MM.1S (cell line): ENCODE data around the gene ITGA7.

Source experiments
- DNase-seq: peaks from one replicate; pipeline ENCODE4 v3.0.0-alpha.2; 2015
- H2AFZ ChIP-seq: fragments of 300-600 bp; sonication (generic); 2 replicates; pipeline ENCODE4 v1.6.0; 2016; ENCODE audit warnings: antibody characterized with exemption, low read length
- H3F3A ChIP-seq: fragments of 300-600 bp; sonication (generic); 2 replicates; pipeline ENCODE4 v1.6.1; 2016; ENCODE audit warnings: mild to moderate bottlenecking, antibody characterized with exemption, low read length, moderate library complexity, mixed read lengths; ENCODE audit not compliant: insufficient read depth
- H3K27ac ChIP-seq: fragments of 300-600 bp; sonication (generic); 2 replicates; pipeline ENCODE4 v1.5.1; 2016; ENCODE audit warnings: mild to moderate bottlenecking, low read length
- H3K27me3 ChIP-seq: fragments of 300-600 bp; sonication (generic); replicated peaks from 2 replicates; pipeline ENCODE4 v1.6.0; 2016; ENCODE audit warnings: low read length; ENCODE audit not compliant: insufficient read depth
- H3K36me3 ChIP-seq: fragments of 300-600 bp; sonication (generic); replicated peaks from 2 replicates; pipeline ENCODE4 v1.6.1; 2016; ENCODE audit warnings: mild to moderate bottlenecking, low read length, mixed read lengths; ENCODE audit not compliant: insufficient read depth
- H3K4me1 ChIP-seq: fragments of 300-600 bp; sonication (generic); 2 replicates; pipeline ENCODE4 v1.6.1; 2016; ENCODE audit warnings: low read length, mixed read lengths
- H3K4me2 ChIP-seq: fragments of 300-600 bp; sonication (generic); 2 replicates; pipeline ENCODE4 v1.6.0; 2016; ENCODE audit warnings: low read depth, low read length
- H3K4me3 ChIP-seq: fragments of 300-600 bp; sonication (generic); 2 replicates; pipeline ENCODE4 v1.5.1; 2016; ENCODE audit warnings: low read length, mixed read lengths
- H3K79me2 ChIP-seq: fragments of 300-600 bp; sonication (generic); 2 replicates; pipeline ENCODE4 v1.6.1; 2016; ENCODE audit warnings: mixed run types, low read length, mixed read lengths
- H3K9ac ChIP-seq: fragments of 300-600 bp; sonication (generic); 2 replicates; pipeline ENCODE4 v1.6.1; 2016; ENCODE audit warnings: low read length, mixed read lengths
- H3K9me2 ChIP-seq: fragments of 300-600 bp; sonication (generic); replicated peaks from 2 replicates; pipeline ENCODE4 v1.6.1; 2016; ENCODE audit warnings: mild to moderate bottlenecking, low read length, mixed read lengths; ENCODE audit not compliant: insufficient read depth
- H3K9me3 ChIP-seq: fragments of 300-600 bp; sonication (generic); replicated peaks from 2 replicates; pipeline ENCODE4 v1.6.1; 2016; ENCODE audit warnings: mild to moderate bottlenecking, low read length, mixed read lengths; ENCODE audit not compliant: insufficient read depth
- H4K20me1 ChIP-seq: fragments of 300-600 bp; sonication (generic); 2 replicates; pipeline ENCODE4 v1.6.1; 2016; ENCODE audit warnings: mild to moderate bottlenecking, low read length, moderate library complexity, mixed read lengths; ENCODE audit not compliant: insufficient read depth
- EZH2 ChIP-seq: fragments of 300-600 bp; sonication (generic); optimal IDR thresholded peaks from 2 replicates; pipeline ENCODE3; 2017; ENCODE audit warnings: low read depth, mild to moderate bottlenecking, antibody characterized with exemption, low read length, mixed read lengths
- EZH2phosphoT487 ChIP-seq: fragments of 300-600 bp; sonication (generic); IDR thresholded peaks from 2 replicates; pipeline ENCODE4 v1.6.1; 2018; ENCODE audit warnings: antibody characterized with exemption, low read length
- TF ChIP-seq, protein P1 (sequence below): fragments of 300-600 bp; sonication (generic); IDR thresholded peaks from 2 replicates; pipeline ENCODE4 v1.5.1; 2016; ENCODE audit warnings: antibody characterized with exemption, low read length, mixed read lengths

ITGA7 gene

DNA sequence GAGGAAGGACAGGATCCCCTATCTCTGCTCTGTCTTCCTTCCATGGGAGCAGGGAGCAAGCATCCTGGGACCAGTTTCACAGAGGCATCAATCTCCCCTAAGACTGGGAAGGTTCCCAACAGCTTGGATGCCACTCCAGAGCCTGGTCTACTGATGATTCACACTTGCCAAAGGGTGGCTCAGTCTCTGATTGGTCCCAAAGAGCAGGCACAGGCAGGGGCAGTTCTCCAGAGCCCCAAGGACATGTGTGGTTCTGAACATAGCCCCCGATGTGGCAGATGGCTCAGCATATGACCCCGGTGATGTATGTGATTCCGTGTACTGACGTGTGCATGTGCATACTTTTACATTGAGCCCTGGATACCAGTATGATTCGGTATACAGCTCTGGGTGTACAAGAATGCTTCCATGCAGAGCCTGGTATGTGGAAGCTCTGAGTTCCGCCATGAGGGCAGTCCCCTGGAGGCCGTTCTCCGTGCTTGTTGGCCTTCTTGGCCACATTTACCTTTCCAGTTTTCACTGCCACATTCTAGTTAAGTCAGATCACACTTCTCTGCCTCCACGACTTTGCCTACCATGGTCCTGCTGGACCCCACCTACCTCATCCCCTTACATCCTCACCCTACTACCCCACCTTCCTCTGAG, 21.2 kb downstream of the ITGA7 start:
- H3K27me3 ChIP-seq = peaks cover 5% of the 10 kb centered on the region; the same call in 1 of the 2 replicates
- H3K9me3 ChIP-seq = no peaks in the 10 kb centered on the region
- no peak overlapping the region for H3K27ac ChIP-seq
- H3K9ac ChIP-seq = no peak overlapping the region
- no peaks in the 10 kb centered on the region for H3K4me1 ChIP-seq
- H3K4me3 ChIP-seq = no peak overlapping the region
- H4K20me1 ChIP-seq = no peaks in the 10 kb centered on the region
- H3K4me2 ChIP-seq = no peak overlapping the region
- TF ChIP-seq, protein P1, sequence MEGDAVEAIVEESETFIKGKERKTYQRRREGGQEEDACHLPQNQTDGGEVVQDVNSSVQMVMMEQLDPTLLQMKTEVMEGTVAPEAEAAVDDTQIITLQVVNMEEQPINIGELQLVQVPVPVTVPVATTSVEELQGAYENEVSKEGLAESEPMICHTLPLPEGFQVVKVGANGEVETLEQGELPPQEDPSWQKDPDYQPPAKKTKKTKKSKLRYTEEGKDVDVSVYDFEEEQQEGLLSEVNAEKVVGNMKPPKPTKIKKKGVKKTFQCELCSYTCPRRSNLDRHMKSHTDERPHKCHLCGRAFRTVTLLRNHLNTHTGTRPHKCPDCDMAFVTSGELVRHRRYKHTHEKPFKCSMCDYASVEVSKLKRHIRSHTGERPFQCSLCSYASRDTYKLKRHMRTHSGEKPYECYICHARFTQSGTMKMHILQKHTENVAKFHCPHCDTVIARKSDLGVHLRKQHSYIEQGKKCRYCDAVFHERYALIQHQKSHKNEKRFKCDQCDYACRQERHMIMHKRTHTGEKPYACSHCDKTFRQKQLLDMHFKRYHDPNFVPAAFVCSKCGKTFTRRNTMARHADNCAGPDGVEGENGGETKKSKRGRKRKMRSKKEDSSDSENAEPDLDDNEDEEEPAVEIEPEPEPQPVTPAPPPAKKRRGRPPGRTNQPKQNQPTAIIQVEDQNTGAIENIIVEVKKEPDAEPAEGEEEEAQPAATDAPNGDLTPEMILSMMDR = no peak
- TF ChIP-seq EZH2phosphoT487 (no peak), EZH2 (no peak)
- no peaks in the 10 kb centered on the region for H3K36me3 ChIP-seq
- H3K79me2 ChIP-seq = no peaks in the 10 kb centered on the region
- no peak for DNase-seq
- H3F3A ChIP-seq = no peaks in the 10 kb centered on the region
- H3K9me2 ChIP-seq = no peaks in the 10 kb centered on the region
- no peak overlapping the region for H2AFZ ChIP-seq

DNA sequence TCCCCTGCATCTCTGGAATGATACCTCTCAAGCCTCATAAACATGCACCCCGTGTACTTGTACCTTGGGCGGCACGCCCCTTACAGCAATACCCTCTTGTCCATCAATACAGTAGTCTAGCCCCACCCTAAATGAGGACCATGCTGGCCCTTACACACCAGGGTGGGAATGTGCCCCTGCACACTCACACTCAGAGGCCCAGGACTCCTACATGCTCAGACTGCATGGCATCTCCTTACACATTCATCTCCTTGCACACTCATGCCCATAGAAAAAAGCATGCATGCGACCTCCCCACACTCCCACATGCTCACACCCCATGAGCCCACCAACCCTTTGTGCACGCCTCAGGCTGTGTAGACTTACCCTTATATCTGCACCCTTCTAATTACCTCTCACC, 22.0 kb downstream of the ITGA7 start:
- H3K36me3 ChIP-seq = no peaks in the 10 kb centered on the region
- H3K9me2 ChIP-seq = no peaks in the 10 kb centered on the region
- H3K4me2 ChIP-seq = no peak overlapping the region
- H3K9ac ChIP-seq = no peak overlapping the region
- TF ChIP-seq EZH2phosphoT487 (no peak), EZH2 (no peak)
- TF ChIP-seq, protein P1 = no peak
- no peaks in the 10 kb centered on the region for H3K79me2 ChIP-seq
- no peak overlapping the region for H3K4me3 ChIP-seq
- H3K4me1 ChIP-seq = no peaks in the 10 kb centered on the region
- no peaks in the 10 kb centered on the region for H4K20me1 ChIP-seq
- no peak overlapping the region for H3K27ac ChIP-seq
- H3F3A ChIP-seq = no peaks in the 10 kb centered on the region
- peaks cover 5% of the 10 kb centered on the region; the same call in 1 of the 2 replicates for H3K27me3 ChIP-seq
- no peak overlapping the region for H2AFZ ChIP-seq
- H3K9me3 ChIP-seq = no peaks in the 10 kb centered on the region
- DNase-seq = no peak

DNA sequence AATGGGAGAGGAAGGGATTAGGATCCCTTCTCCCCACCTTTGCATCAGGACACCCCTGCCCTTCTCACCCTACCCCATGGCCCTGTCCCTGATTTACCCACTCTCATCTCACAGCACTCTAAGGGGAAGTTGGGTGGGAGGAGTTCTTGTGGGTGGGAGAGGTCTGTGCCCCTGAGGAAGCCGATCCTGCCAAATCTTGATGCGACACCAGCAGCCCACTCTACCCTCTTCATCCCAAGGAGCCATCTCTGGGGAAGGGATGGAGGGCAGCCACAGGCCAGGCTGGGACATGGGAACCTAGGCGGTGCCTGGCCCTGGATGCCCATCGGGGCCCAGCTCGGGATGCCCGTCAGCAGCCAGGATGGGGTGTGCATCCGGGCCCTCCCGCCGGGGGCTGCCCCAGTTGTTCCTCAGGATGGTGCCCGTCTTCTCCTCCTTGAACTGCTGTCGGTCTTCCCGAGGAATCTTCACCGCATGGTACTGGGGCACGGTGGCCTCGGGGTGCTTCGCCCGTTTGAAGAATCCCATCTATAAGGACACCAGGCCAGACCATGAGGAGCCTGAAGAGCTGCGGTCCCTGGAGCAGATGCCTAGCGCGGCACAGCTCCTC, 22.8 kb downstream of the ITGA7 start:
- Histone ChIP-seq H3K4me1 (no peaks in the 10 kb centered on the region), H3K4me2 (no peak overlapping the region), H3K9me3 (no peaks in the 10 kb centered on the region), H3K36me3 (no peaks in the 10 kb centered on the region), H3K27me3 (peaks cover 5% of the 10 kb centered on the region; the same call in 1 of the 2 replicates), H4K20me1 (no peaks in the 10 kb centered on the region), H2AFZ (no peak overlapping the region), H3K9ac (no peak overlapping the region), H3K27ac (no peak overlapping the region), H3K9me2 (no peaks in the 10 kb centered on the region), H3K79me2 (no peaks in the 10 kb centered on the region), H3K4me3 (no peak overlapping the region), H3F3A (no peaks in the 10 kb centered on the region)
- no peak for DNase-seq
- TF ChIP-seq EZH2 = no peak
- TF ChIP-seq EZH2phosphoT487 = no peak
- TF ChIP-seq, protein P1 = no peak
